ENCODE results near the gene SLC35B4. TPM values are rescaled to one million over a fixed set of nuclear protein-coding genes. Genes with fewer than 3 reads are reported as not detected.
A peak's percentile ranks its signal among the peaks of the same experiment; 100 is the strongest.

The SLC35B4 gene
- total RNA-seq, 1 donor from 2014 or later, result 25.4 TPM

GRCh38 chr7:134324107-134324506 is 7.4 kb upstream of the SLC35B4 start:
- peaks cover 10% of the 10 kb centered on the region for H3K9me3 Mint-ChIP-seq
- H3K27me3 Mint-ChIP-seq (ENCODE audit: low read depth), result peaks cover 2% of the 10 kb centered on the region
- TF ChIP-seq CTCF (IDR thresholded peaks at IDR 0.05; ENCODE audit: unreplicated experiment), result no peak
- no peak overlapping the region for H3K4me3 Mint-ChIP-seq
- DNase-seq (ENCODE audit: low spot score in 2 of 2, unreplicated experiment in 2 of 2), result no peak
- H3K36me3 Mint-ChIP-seq, result no peaks in the 10 kb centered on the region
- H3K27ac Mint-ChIP-seq, result no peak overlapping the region
- H3K4me1 Mint-ChIP-seq, result no peaks in the 10 kb centered on the region

DNA sequence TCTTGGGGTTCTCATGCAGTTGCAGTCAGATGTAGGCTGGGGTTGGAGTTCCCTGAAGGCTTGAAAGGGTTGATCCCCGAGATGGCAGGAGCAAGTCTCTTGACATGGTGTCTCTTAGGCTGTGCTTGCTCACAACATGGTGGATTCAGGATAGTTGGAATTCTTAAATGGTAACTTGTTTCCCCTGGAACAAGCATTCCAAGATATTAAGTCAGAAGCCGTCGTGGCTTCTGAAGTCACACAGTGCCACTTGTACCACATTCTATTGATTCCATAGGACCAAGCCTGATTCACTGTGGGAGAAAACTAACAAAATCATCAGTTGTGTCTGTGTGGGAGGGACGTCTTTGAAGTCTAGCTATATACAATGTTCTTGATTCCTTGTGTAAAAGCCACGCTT is 3.5 kb upstream of the SLC35B4 start:
- TF ChIP-seq CTCF (IDR thresholded peaks at IDR 0.05; ENCODE audit: unreplicated experiment), result no peak
- H3K9me3 Mint-ChIP-seq, result peaks cover 10% of the 10 kb centered on the region
- H3K4me1 Mint-ChIP-seq, result peaks cover 13% of the 10 kb centered on the region
- no peak overlapping the region for H3K27ac Mint-ChIP-seq
- H3K36me3 Mint-ChIP-seq, result no peaks in the 10 kb centered on the region
- no peak overlapping the region for H3K4me3 Mint-ChIP-seq
- no peak for DNase-seq (ENCODE audit: low spot score in 2 of 2, unreplicated experiment in 2 of 2)
- peaks cover 2% of the 10 kb centered on the region for H3K27me3 Mint-ChIP-seq (ENCODE audit: low read depth)

DNA sequence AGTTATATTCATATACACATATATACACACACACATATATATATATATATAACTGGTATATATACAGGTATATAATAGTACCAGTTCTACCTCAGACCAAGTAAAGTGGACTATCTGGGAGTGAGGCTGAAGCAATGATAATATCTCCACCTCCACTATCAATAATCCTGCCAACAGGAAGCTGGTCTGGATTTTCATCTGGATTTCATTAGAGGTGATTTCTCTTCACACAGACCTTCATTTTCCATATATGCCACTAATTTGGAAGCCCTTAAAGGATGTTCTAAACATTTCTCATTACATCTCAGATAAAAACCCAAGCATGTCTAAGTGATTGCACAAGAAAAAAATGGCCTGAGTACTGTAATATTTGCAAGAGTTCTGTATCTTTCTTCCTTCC is 1.7 kb upstream of the SLC35B4 start:
- Mint-ChIP-seq H3K9me3 (peaks cover 2% of the 10 kb centered on the region), H3K36me3 (no peaks in the 10 kb centered on the region), H3K27me3 (ENCODE audit: low read depth) (peaks cover 2% of the 10 kb centered on the region), H3K27ac (no peak overlapping the region), H3K4me1 (peaks cover 17% of the 10 kb centered on the region), H3K4me3 (no peak overlapping the region)
- DNase-seq (ENCODE audit: low spot score in 2 of 2, unreplicated experiment in 2 of 2), result no peak
- TF ChIP-seq CTCF (IDR thresholded peaks at IDR 0.05; ENCODE audit: unreplicated experiment), result no peak

GRCh38 chr7:134317434-134317833 is 704 bp upstream of the SLC35B4 start:
- no peak overlapping the region for H3K27ac Mint-ChIP-seq
- no peak for TF ChIP-seq CTCF (IDR thresholded peaks at IDR 0.05; ENCODE audit: unreplicated experiment)
- no peaks in the 10 kb centered on the region for H3K36me3 Mint-ChIP-seq
- H3K4me3 Mint-ChIP-seq, result peak overlapping the region; percentile 90
- H3K9me3 Mint-ChIP-seq, result no peaks in the 10 kb centered on the region
- H3K27me3 Mint-ChIP-seq (ENCODE audit: low read depth), result no peaks in the 10 kb centered on the region
- peaks cover 17% of the 10 kb centered on the region for H3K4me1 Mint-ChIP-seq
- no peak for DNase-seq (ENCODE audit: low spot score in 2 of 2, unreplicated experiment in 2 of 2)

GRCh38 chr7:134315679-134316538 is 821 bp downstream of the SLC35B4 start:
- no peak for TF ChIP-seq CTCF (IDR thresholded peaks at IDR 0.05; ENCODE audit: unreplicated experiment)
- no peaks in the 10 kb centered on the region for H3K27me3 Mint-ChIP-seq (ENCODE audit: low read depth)
- peak overlapping the region; percentile 90 for H3K4me3 Mint-ChIP-seq
- no peaks in the 10 kb centered on the region for H3K36me3 Mint-ChIP-seq
- H3K27ac Mint-ChIP-seq, result peak overlapping the region; percentile 73
- peaks cover 17% of the 10 kb centered on the region for H3K4me1 Mint-ChIP-seq
- no peak for DNase-seq (ENCODE audit: low spot score in 2 of 2, unreplicated experiment in 2 of 2)
- no peaks in the 10 kb centered on the region for H3K9me3 Mint-ChIP-seq

Data from mesothelial cell of epicardium (in vitro differentiated cells).